Fibroblast of lung (primary cell): Measurements from ENCODE around the gene RBCK1. TPM values are rescaled to one million over a fixed set of nuclear protein-coding genes. Genes with fewer than 3 reads are reported as not detected.
"Not testable (repeated sequence)": the region's sequence is repeated elsewhere in the genome, so short reads cannot be mapped to it uniquely, and the experiment has no call there.

Experiments used
- DNase-seq, 2 donors: peaks; one replicate each; pipeline versions ENCODE4 v3.0.0 to v3.0.0-alpha.2; 2010; ENCODE audit warnings: low read depth in 2 of 2
- H2AFZ ChIP-seq: 2 replicates; pipeline ENCODE4 v1.5.1; 2012; ENCODE audit warnings: low read length, control low read depth, inconsistent platforms
- H3K27ac ChIP-seq: 2 replicates; pipeline ENCODE4 v1.5.1; 2011; ENCODE audit warnings: low read length, control low read depth; ENCODE audit not compliant: insufficient read depth
- H3K27me3 ChIP-seq: 2 replicates; pipeline ENCODE4 v1.5.1; 2011; ENCODE audit warnings: mild to moderate bottlenecking, low read length; ENCODE audit not compliant: control insufficient read depth, insufficient read depth
- H3K36me3 ChIP-seq: 2 replicates; pipeline ENCODE4 v1.5.1; 2011; ENCODE audit warnings: low read length; ENCODE audit not compliant: control insufficient read depth, insufficient read depth
- H3K4me1 ChIP-seq: 2 replicates; pipeline ENCODE4 v1.5.1; 2011; ENCODE audit warnings: low read length; ENCODE audit not compliant: control insufficient read depth, insufficient read depth; ENCODE audit errors: extremely low read depth
- H3K4me2 ChIP-seq: 2 replicates; pipeline ENCODE4 v1.5.1; 2011; ENCODE audit warnings: low read length, control low read depth; ENCODE audit not compliant: insufficient read depth; ENCODE audit errors: extremely low read depth
- H3K4me3 ChIP-seq, 4 experiments: fragments of 200-600 bp in 1 of 4; sonication (generic) in 1 of 4; replicated peaks in 1 of 4; 2 replicates each; pipeline ENCODE4 v1.5.1; 2011 to 2016; ENCODE audit warnings: low read length in 4 of 4, low read depth in 3 of 4, mild to moderate bottlenecking in 3 of 4, control low read depth in 2 of 4, inconsistent platforms in 1 of 4, mixed read lengths in 1 of 4; ENCODE audit not compliant: insufficient read depth in 1 of 4; ENCODE audit errors: control extremely low read depth in 1 of 4
- H3K79me2 ChIP-seq: 2 replicates; pipeline ENCODE4 v1.5.1; 2012; ENCODE audit warnings: mild to moderate bottlenecking, low read length, inconsistent platforms; ENCODE audit not compliant: control insufficient read depth, insufficient read depth
- H3K9ac ChIP-seq: 2 replicates; pipeline ENCODE4 v1.5.1; 2011; ENCODE audit warnings: mild to moderate bottlenecking, low read length, control low read depth; ENCODE audit not compliant: insufficient read depth
- H3K9me3 ChIP-seq: 2 replicates; pipeline ENCODE4 v1.5.1; 2012; ENCODE audit warnings: low read depth, low read length; ENCODE audit not compliant: control insufficient read depth, insufficient read depth
- H4K20me1 ChIP-seq: 2 replicates; pipeline ENCODE4 v1.5.1; 2011; ENCODE audit warnings: low read length; ENCODE audit not compliant: control insufficient read depth, insufficient read depth; ENCODE audit errors: extremely low read depth
- EZH2 ChIP-seq: IDR thresholded peaks from 2 replicates; pipeline ENCODE4 v1.5.1; 2012; ENCODE audit warnings: low read length, control low read depth, mild to moderate bottlenecking; ENCODE audit errors: missing control alignments
- polyA plus RNA-seq, 2 donors: library from polyadenylated mRNA; depleted of rRNA in 1 of 2; stranded (reverse) in 1 of 2; unstranded in 1 of 2; fragments of >200 nt; gene quantifications; 2 replicates each; pipeline ENCODE4 v1.2.1, GENCODE V29; 2011 to 2012; ENCODE audit warnings: missing spikeins in 1 of 2
- total RNA-seq: library from RNA; depleted of rRNA; stranded (reverse); fragments of >200 nt; gene quantifications from 2 replicates; pipeline ENCODE4 v1.2.1, GENCODE V29; 2014
- TF ChIP-seq, protein P1 (sequence below), 2 donors: IDR thresholded peaks in 1 of 2; conservative IDR thresholded peaks in 1 of 2; 1 replicate in 1 of 2; 2 replicates in 1 of 2; pipeline ENCODE4 v1.5.1; 2011 to 2012; ENCODE audit warnings: low read length in 2 of 2, control low read depth in 1 of 2, inconsistent platforms in 1 of 2, low read depth in 1 of 2, mild to moderate bottlenecking in 1 of 2

RBCK1 gene
- total and polyA plus RNA-seq, 2 donors (not counting 1 experiment from before 2014, with no cell fraction given): 35.2 to 89.0 TPM

- no peaks in the 10 kb centered on the region for H4K20me1 ChIP-seq
These were observed 22.7 kb upstream of the RBCK1 start for GRCh38 chr20:385448-385847.

GRCh38 chr20:386634-387033 is 21.5 kb upstream of the RBCK1 start:
- not testable (repeated sequence) for H3K4me3 ChIP-seq, H3K4me1 ChIP-seq, H4K20me1 ChIP-seq, H3K27me3 ChIP-seq, H3K27ac ChIP-seq, DNase-seq, H3K36me3 ChIP-seq, H2AFZ ChIP-seq, H3K9me3 ChIP-seq, H3K4me2 ChIP-seq, H3K9ac ChIP-seq, H3K79me2 ChIP-seq

More at GRCh38 chr20:385448-385847, 22.7 kb upstream of the RBCK1 start:
- Histone ChIP-seq H3K9ac (no peak overlapping the region), H3K4me1 (no peaks in the 10 kb centered on the region), H3K4me3 (no peak overlapping the region), H3K4me2 (no peak overlapping the region), H3K36me3 (peaks cover 1% of the 10 kb centered on the region), H3K27ac (no peak overlapping the region), H2AFZ (no peak overlapping the region), H3K9me3 (no peaks in the 10 kb centered on the region), H3K27me3 (no peaks in the 10 kb centered on the region), H3K79me2 (peaks cover 6% of the 10 kb centered on the region)
- TF ChIP-seq, protein P1, sequence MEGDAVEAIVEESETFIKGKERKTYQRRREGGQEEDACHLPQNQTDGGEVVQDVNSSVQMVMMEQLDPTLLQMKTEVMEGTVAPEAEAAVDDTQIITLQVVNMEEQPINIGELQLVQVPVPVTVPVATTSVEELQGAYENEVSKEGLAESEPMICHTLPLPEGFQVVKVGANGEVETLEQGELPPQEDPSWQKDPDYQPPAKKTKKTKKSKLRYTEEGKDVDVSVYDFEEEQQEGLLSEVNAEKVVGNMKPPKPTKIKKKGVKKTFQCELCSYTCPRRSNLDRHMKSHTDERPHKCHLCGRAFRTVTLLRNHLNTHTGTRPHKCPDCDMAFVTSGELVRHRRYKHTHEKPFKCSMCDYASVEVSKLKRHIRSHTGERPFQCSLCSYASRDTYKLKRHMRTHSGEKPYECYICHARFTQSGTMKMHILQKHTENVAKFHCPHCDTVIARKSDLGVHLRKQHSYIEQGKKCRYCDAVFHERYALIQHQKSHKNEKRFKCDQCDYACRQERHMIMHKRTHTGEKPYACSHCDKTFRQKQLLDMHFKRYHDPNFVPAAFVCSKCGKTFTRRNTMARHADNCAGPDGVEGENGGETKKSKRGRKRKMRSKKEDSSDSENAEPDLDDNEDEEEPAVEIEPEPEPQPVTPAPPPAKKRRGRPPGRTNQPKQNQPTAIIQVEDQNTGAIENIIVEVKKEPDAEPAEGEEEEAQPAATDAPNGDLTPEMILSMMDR (conservative IDR thresholded peaks at IDR 0.05 in 1 of 2, IDR thresholded peaks at IDR 0.05 in 1 of 2; ENCODE audit: low read depth in 1 of 2, low read length in 2 of 2): no peak
- DNase-seq: no peak

DNA sequence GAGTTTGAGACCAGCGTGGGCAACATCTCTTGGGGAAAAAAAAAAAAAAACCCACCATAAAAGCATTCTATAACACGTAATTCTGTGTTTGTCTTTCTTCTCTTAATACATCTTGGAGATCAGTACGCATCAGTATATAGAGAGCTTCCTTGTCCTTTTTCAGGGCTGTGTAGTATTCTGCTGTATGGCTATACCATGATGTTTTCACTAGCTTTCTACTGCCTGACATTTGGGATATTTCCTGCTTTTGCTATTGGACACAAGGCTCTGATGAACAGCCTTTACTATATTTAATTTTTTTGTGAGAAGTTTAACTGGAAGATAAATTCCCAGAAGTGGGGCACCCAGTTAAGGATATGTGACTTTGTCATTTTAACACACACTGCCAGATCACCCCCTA is 20.6 kb upstream of the RBCK1 start:
- Histone ChIP-seq H3K4me2 (no peak overlapping the region), H3K27me3 (no peaks in the 10 kb centered on the region), H3K36me3 (peaks cover 7% of the 10 kb centered on the region), H3K27ac (no peak overlapping the region), H3K4me1 (no peaks in the 10 kb centered on the region), H3K79me2 (peaks cover 2% of the 10 kb centered on the region), H3K9ac (no peak overlapping the region), H4K20me1 (no peaks in the 10 kb centered on the region), H3K9me3 (no peaks in the 10 kb centered on the region), H3K4me3 (no peak overlapping the region), H2AFZ (no peak overlapping the region)
- TF ChIP-seq, protein P1 (conservative IDR thresholded peaks at IDR 0.05 in 1 of 2, IDR thresholded peaks at IDR 0.05 in 1 of 2; ENCODE audit: low read depth in 1 of 2, low read length in 2 of 2): no peak
- TF ChIP-seq EZH2: no peak
- no peak for DNase-seq
